H1 (cell line): ENCODE measurements around the gene GLRX5. TPM values are rescaled to one million over a fixed set of nuclear protein-coding genes. Genes with fewer than 3 reads are reported as not detected.
"Not testable (repeated sequence)": the region's sequence is repeated elsewhere in the genome, so short reads cannot be mapped to it uniquely, and the experiment has no call there.

Experiments
- CTCF ChIA-PET: fragments of 300-600 bp; sonication (Branson Sonifier 250); formaldehyde crosslinking; loops from one replicate; lab custom pipeline; 2021; ENCODE audit not compliant: partially characterized antibody; lab: Charles Lee
- POLR2A ChIA-PET: fragments of 300-600 bp; sonication (Branson Sonifier 250); formaldehyde crosslinking; loops from one replicate; lab custom pipeline; 2021; ENCODE audit warnings: inconsistent platforms; ENCODE audit not compliant: partially characterized antibody; lab: Charles Lee
- DNase-seq, 2 experiments: peaks; one replicate each; pipeline versions ENCODE4 v3.0.0 to v3.0.0-alpha.2; 2010 to 2022; ENCODE audit warnings: low spot score in 2 of 2, low read depth in 1 of 2, mixed read lengths in 1 of 2
- FAIRE-seq: peaks from 2 replicates; lab custom pipeline; 2011; peaks lifted over from hg19 to GRCh38; lab: Jason Lieb, UNC
- H2AFZ ChIP-seq: 2 replicates; pipeline ENCODE4 v1.8.1; 2012; ENCODE audit warnings: low read length, inconsistent platforms
- H2AK5ac ChIP-seq: 2 replicates; pipeline ENCODE4 v1.6.1; 2013; ENCODE audit warnings: low read depth, low read length
- H2BK120ac ChIP-seq: replicated peaks from 2 replicates; pipeline ENCODE3; 2013; ENCODE audit warnings: low read depth, low read length, inconsistent platforms
- H2BK12ac ChIP-seq: 2 replicates; pipeline ENCODE4 v1.6.1; 2013; ENCODE audit warnings: low read depth, low read length
- H2BK15ac ChIP-seq: 2 replicates; pipeline ENCODE4 v1.6.1; 2013; ENCODE audit warnings: low read length
- H2BK20ac ChIP-seq: 2 replicates; pipeline ENCODE4 v1.6.1; 2013; ENCODE audit warnings: low read length
- H2BK5ac ChIP-seq: 2 replicates; pipeline ENCODE4 v1.6.1; 2013; ENCODE audit warnings: low read depth, low read length
- H3K14ac ChIP-seq: 2 replicates; pipeline ENCODE4 v1.6.1; 2013; ENCODE audit warnings: inconsistent platforms; ENCODE audit not compliant: insufficient read length
- H3K18ac ChIP-seq: 2 replicates; pipeline ENCODE4 v1.6.1; 2013; ENCODE audit warnings: low read length; ENCODE audit errors: extremely low read depth
- H3K23ac ChIP-seq: 2 replicates; pipeline ENCODE4 v1.6.1; 2013; ENCODE audit warnings: inconsistent platforms; ENCODE audit not compliant: insufficient read length
- H3K23me2 ChIP-seq: 2 replicates; pipeline ENCODE4 v1.6.1; 2013; ENCODE audit warnings: low read depth, low read length
- H3K27ac ChIP-seq: 2 replicates; pipeline ENCODE4 v1.6.1; 2011; ENCODE audit warnings: low read depth, low read length, inconsistent platforms
- H3K27me3 ChIP-seq, 4 experiments: replicated peaks in 1 of 4; 1 replicate in 1 of 4; 2 replicates in 3 of 4; pipeline versions ENCODE4 v1.6.1 to v1.8.1; 2011 to 2013; ENCODE audit warnings: low read length in 3 of 4, mild to moderate bottlenecking in 3 of 4, inconsistent platforms in 2 of 4, mixed read lengths in 2 of 4, moderate library complexity in 1 of 4; ENCODE audit not compliant: control insufficient read depth in 3 of 4, insufficient read depth in 3 of 4; ENCODE audit errors: extremely low read depth in 1 of 4
- H3K36me3 ChIP-seq, 4 experiments: 2 replicates each; pipeline versions ENCODE4 v1.6.1 to v1.8.1; 2011 to 2013; ENCODE audit warnings: mild to moderate bottlenecking in 4 of 4, low read length in 3 of 4, moderate library complexity in 2 of 4, control low read depth in 1 of 4, inconsistent platforms in 1 of 4; ENCODE audit not compliant: insufficient read depth in 4 of 4, control insufficient read depth in 2 of 4
- H3K4ac ChIP-seq: replicated peaks from 2 replicates; pipeline ENCODE3; 2013; ENCODE audit warnings: low read length, low read depth, mixed read lengths, inconsistent platforms; ENCODE audit not compliant: insufficient read length
- H3K4me1 ChIP-seq, 4 experiments: replicated peaks in 1 of 4; 1 replicate in 1 of 4; 2 replicates in 3 of 4; pipeline versions ENCODE4 v1.6.1 to v1.8.1; 2011 to 2013; ENCODE audit warnings: low read length in 3 of 4, inconsistent platforms in 2 of 4, mixed read lengths in 1 of 4; ENCODE audit not compliant: insufficient read depth in 4 of 4, control insufficient read depth in 3 of 4
- H3K4me2 ChIP-seq, 2 experiments: 2 replicates each; pipeline versions ENCODE4 v1.6.1 to v1.8.1; 2011 to 2013; ENCODE audit warnings: low read depth in 2 of 2, low read length in 2 of 2, control low read depth in 1 of 2, inconsistent platforms in 1 of 2, mild to moderate bottlenecking in 1 of 2; ENCODE audit not compliant: insufficient read depth in 1 of 2
- H3K4me3 ChIP-seq, 4 experiments: fragments of 200-600, 300-600 bp in 1 of 4; sonication (generic), shearing (Covaris generic), sonication (Bioruptor Twin) in 1 of 4; 2 replicates each; pipeline versions ENCODE4 v1.5.1 to v1.8.1; 2011 to 2016; ENCODE audit warnings: low read length in 4 of 4, low read depth in 3 of 4, control low read depth in 2 of 4, inconsistent platforms in 2 of 4, mild to moderate bottlenecking in 2 of 4, mixed read lengths in 1 of 4, moderate library complexity in 1 of 4; ENCODE audit not compliant: insufficient read depth in 2 of 4; ENCODE audit errors: extremely low read depth in 1 of 4
- H3K56ac ChIP-seq: replicated peaks from 2 replicates; pipeline ENCODE3; 2013; ENCODE audit warnings: low read depth, mild to moderate bottlenecking, mixed read lengths, low read length, inconsistent platforms; ENCODE audit not compliant: insufficient read length
- H3K79me1 ChIP-seq: 2 replicates; pipeline ENCODE4 v1.6.1; 2013; ENCODE audit warnings: low read depth, low read length, control low read depth
- H3K79me2 ChIP-seq, 2 experiments: 2 replicates each; pipeline versions ENCODE4 v1.6.1 to v1.8.1; 2012 to 2013; ENCODE audit warnings: low read length in 2 of 2, mild to moderate bottlenecking in 2 of 2, inconsistent platforms in 1 of 2; ENCODE audit not compliant: insufficient read depth in 2 of 2, control insufficient read depth in 1 of 2
- H3K9ac ChIP-seq, 4 experiments: replicated peaks in 1 of 4; 1 replicate in 1 of 4; 2 replicates in 3 of 4; pipeline versions ENCODE4 v1.6.1 to v1.8.1; 2011 to 2013; ENCODE audit warnings: low read depth in 3 of 4, low read length in 3 of 4, control low read depth in 2 of 4, mild to moderate bottlenecking in 2 of 4, moderate library complexity in 2 of 4, inconsistent platforms in 1 of 4; ENCODE audit errors: extremely low read depth in 1 of 4
- H3K9me3 ChIP-seq, 2 experiments: 2 replicates each; pipeline versions ENCODE4 v1.6.1 to v1.8.1; 2012 to 2013; ENCODE audit warnings: mild to moderate bottlenecking in 2 of 2, moderate library complexity in 2 of 2, control low read depth in 1 of 2, inconsistent platforms in 1 of 2, low read depth in 1 of 2, low read length in 1 of 2, mixed read lengths in 1 of 2; ENCODE audit not compliant: insufficient read depth in 2 of 2
- H4K20me1 ChIP-seq, 2 experiments: replicated peaks in 1 of 2; 2 replicates each; pipeline versions ENCODE3 to v1.8.1; 2011 to 2013; ENCODE audit warnings: inconsistent platforms in 2 of 2, low read length in 2 of 2, mild to moderate bottlenecking in 1 of 2; ENCODE audit not compliant: insufficient read depth in 2 of 2, control insufficient read depth in 1 of 2
- H4K5ac ChIP-seq: 2 replicates; pipeline ENCODE4 v1.6.1; 2013; ENCODE audit warnings: low read length, low read depth, mixed read lengths, inconsistent platforms; ENCODE audit not compliant: insufficient read length
- H4K8ac ChIP-seq: 2 replicates; pipeline ENCODE4 v1.8.0; 2013; ENCODE audit warnings: mild to moderate bottlenecking, moderate library complexity, low read length, inconsistent platforms; ENCODE audit not compliant: insufficient read depth; ENCODE audit errors: extremely low read depth
- H4K91ac ChIP-seq: replicated peaks from 2 replicates; pipeline ENCODE3; 2013; ENCODE audit warnings: low read length, mixed read lengths, inconsistent platforms; ENCODE audit not compliant: insufficient read length
- NANOG ChIP-seq: IDR thresholded peaks from 2 replicates; pipeline ENCODE4 v1.6.1; 2011; ENCODE audit warnings: low read length, low read depth, mild to moderate bottlenecking, inconsistent platforms; ENCODE audit not compliant: insufficient read depth, poor library complexity, severe bottlenecking
- WGBS, 2 experiments: shearing (Covaris generic) in 1 of 2; methylation state at CpG; one replicate each; pipeline versions ENCODE4 v1.1.6 to v1.1.7; 2013 to 2015; ENCODE audit warnings: low lambda C conversion rate in 2 of 2, mixed read lengths in 2 of 2, inconsistent platforms in 1 of 2, low coverage in 1 of 2, missing lambda C conversion rate in 1 of 2; ENCODE audit not compliant: insufficient replicate concordance in 2 of 2, insufficient coverage in 1 of 2, insufficient read length in 1 of 2; ENCODE audit errors: extremely low coverage in 1 of 2, missing lambda C conversion rate in 1 of 2; 5-methylcytosine and 5-hydroxymethylcytosine counted together
- polyA plus RNA-seq, 7 experiments: library from polyadenylated mRNA; depleted of rRNA in 3 of 7; stranded (reverse) in 5 of 7; unstranded in 2 of 7; fragments of >200 nt in 5 of 7; fragments of 200-250 nt in 2 of 7; gene quantifications; 1 replicate in 5 of 7; 2 replicates in 1 of 7; 4 replicates in 1 of 7; pipeline versions ENCODE4 v1.2.1 to v1.2.3, GENCODE V29; 2011 to 2013; ENCODE audit warnings: missing spikeins in 2 of 7, mixed read lengths in 2 of 7
- total RNA-seq: library from RNA; stranded (reverse); fragmentation: NEBNext Ultra II Directional; extraction: Animal tissue kit (Norgen Biotek cat#: 25700); gene quantifications from 2 replicates; pipeline ENCODE4 v1.2.1, GENCODE V29; 2021

GLRX5 gene
- total and polyA plus RNA-seq, 2 of the 8 experiments (the other 6 are each of a cell fraction or from before 2014, with no cell fraction given) = 70.1 to 88.8 TPM

DNA sequence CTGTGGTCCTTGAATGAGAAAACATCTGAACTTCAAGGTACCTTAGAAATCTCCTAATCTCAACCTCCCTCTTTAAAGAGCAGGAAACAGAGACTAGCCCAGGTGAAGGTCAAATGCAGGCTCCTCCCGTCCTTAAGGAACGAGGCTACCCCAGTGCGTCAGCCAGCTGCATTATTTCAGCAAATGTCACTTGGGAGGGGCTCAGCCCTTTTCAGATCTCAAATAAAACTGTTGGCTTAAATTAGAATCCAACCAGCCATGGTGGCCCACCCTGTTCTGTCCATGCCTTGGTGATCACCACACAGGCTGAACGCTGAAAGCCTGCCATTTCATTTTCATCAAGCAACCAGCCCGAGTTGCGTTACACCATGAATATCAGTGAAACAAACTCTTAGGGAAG is 25.4 kb upstream of the GLRX5 start:
- WGBS, 2 experiments = 95% methylated on average over 6 of the region's 6 CpGs; no CpG with 5 or more reads in 1 of the 2 experiments
- no peak for FAIRE-seq
- CTCF ChIA-PET = interaction anchor here (0.8 to 3.0 kb wide), 5 partner anchors 10 to 148 kb away, joined by 3 to 9 read pairs (median 4); no protein-coding TSS in a partner anchor

DNA sequence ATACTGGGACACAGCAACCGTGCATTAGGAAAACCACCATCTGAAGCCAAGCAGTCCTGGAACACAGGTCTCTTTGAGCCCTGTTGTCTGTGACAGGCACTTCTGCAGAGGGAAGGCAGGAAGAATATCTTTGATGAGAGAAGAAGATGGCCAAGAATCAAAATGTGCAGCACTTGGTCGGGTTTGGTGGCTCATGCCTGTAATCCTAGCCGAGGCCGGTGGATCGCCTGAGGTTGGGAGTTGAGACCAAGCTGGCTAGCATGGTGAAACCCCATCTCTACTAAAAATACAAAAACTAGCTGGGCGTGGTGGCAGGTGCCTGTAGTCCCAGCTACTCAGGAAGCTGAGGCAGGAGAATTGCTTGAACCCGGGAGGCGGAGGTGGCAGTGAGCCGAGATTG is 24.5 kb upstream of the GLRX5 start:
- H3K9me3 ChIP-seq, H3K79me1 ChIP-seq, H4K8ac ChIP-seq, H2BK120ac ChIP-seq, H2BK5ac ChIP-seq, POLR2A ChIA-PET, H3K23ac ChIP-seq, H3K79me2 ChIP-seq, H3K23me2 ChIP-seq, H2AFZ ChIP-seq, H3K4ac ChIP-seq, H4K5ac ChIP-seq, H3K4me2 ChIP-seq, FAIRE-seq, H3K56ac ChIP-seq, H3K18ac ChIP-seq, H3K27ac ChIP-seq, H3K9ac ChIP-seq, H2BK20ac ChIP-seq, H2BK12ac ChIP-seq, DNase-seq, H3K36me3 ChIP-seq, H4K20me1 ChIP-seq, H3K4me3 ChIP-seq, H2BK15ac ChIP-seq, H4K91ac ChIP-seq, H3K14ac ChIP-seq, H2AK5ac ChIP-seq: not testable (repeated sequence)
- H3K27me3 ChIP-seq = peaks cover 0 to 11% (median 6%) of the 10 kb centered on the region in 4 experiments; a peak in 4 of 7 replicates
- CTCF ChIA-PET = interaction anchor here (1.0 to 6.4 kb wide), 4 partner anchors 11 to 68 kb away, joined by 3 to 27 read pairs (median 5); no protein-coding TSS in a partner anchor
- peaks cover 0 to 11% (median 5%) of the 10 kb centered on the region in 4 experiments; a peak in 4 of 7 replicates for H3K4me1 ChIP-seq
- WGBS, 2 experiments = 92% methylated on average over 9 of the region's 9 CpGs; no CpG with 5 or more reads in 1 of the 2 experiments

More for the DNA sequence above, 25.4 kb upstream of the GLRX5 start:
- H2BK120ac ChIP-seq = no peak overlapping the region
- H3K36me3 ChIP-seq = no peaks in the 10 kb centered on the region
- H3K4me3 ChIP-seq = no peak overlapping the region
- H2BK20ac ChIP-seq = no peak overlapping the region
- no peak overlapping the region for H2AFZ ChIP-seq
- H3K79me1 ChIP-seq = no peaks in the 10 kb centered on the region
- H3K27me3 ChIP-seq = peaks cover 0 to 2% (median 1%) of the 10 kb centered on the region in 4 experiments; a peak in 3 of 7 replicates
- H3K79me2 ChIP-seq = no peaks in the 10 kb centered on the region
- no peak overlapping the region for H3K23ac ChIP-seq
- no peak overlapping the region for H4K8ac ChIP-seq
- DNase-seq = no peak
- H3K56ac ChIP-seq = no peak overlapping the region
- no peaks in the 10 kb centered on the region for H3K9me3 ChIP-seq
- no peak overlapping the region for H2BK15ac ChIP-seq
- no peak overlapping the region for H3K18ac ChIP-seq
- peaks cover 0 to 2% of the 10 kb centered on the region in 2 experiments for H4K20me1 ChIP-seq
- POLR2A ChIA-PET = no interaction called here
- peaks cover 0 to 4% (median 1%) of the 10 kb centered on the region in 4 experiments; a peak in 3 of 7 replicates for H3K4me1 ChIP-seq
- no peak overlapping the region for H2BK12ac ChIP-seq
- no peak overlapping the region for H4K91ac ChIP-seq
- no peak overlapping the region for H2BK5ac ChIP-seq
- H3K4me2 ChIP-seq = no peak overlapping the region
- no peak overlapping the region for H3K9ac ChIP-seq
- H3K27ac ChIP-seq = no peak overlapping the region
- TF ChIP-seq NANOG = no peak
- H2AK5ac ChIP-seq = no peak overlapping the region
- no peak overlapping the region for H3K14ac ChIP-seq
- no peak overlapping the region for H4K5ac ChIP-seq
- no peak overlapping the region for H3K4ac ChIP-seq
- no peaks in the 10 kb centered on the region for H3K23me2 ChIP-seq
